ENCODE data around the gene ACP4. TPM values are rescaled to one million over a fixed set of nuclear protein-coding genes. Genes with fewer than 3 reads are reported as not detected.

ACP4 gene
- total RNA-seq, 1 experiment from 2014 or later: not detected

- no peak for DNase-seq (ENCODE audit: low read depth)
Measured at GRCh38 chr19:50843701-50844221, 53.5 kb downstream of the ACP4 start.

- DNase-seq (ENCODE audit: low read depth): no peak
Measured at GRCh38 chr19:50844296-50844935, 54.2 kb downstream of the ACP4 start.

Other genes starting within 250 kb of the ACP4 start
- gene LRRC4B, start 222.0 kb upstream of the ACP4 start, total RNA-seq (2014; rRNA removed; shearing (Covaris generic)): 1.8 and 5.6 TPM in 2 replicates
- 0.36 and 1.4 TPM in 2 replicates for gene SYT3, start 150.5 kb upstream of the ACP4 start, total RNA-seq (2014; rRNA removed; shearing (Covaris generic))
- gene C19orf81, start 141.0 kb upstream of the ACP4 start, total RNA-seq (2014; rRNA removed; shearing (Covaris generic)): 9.2 TPM in 1 of 2 replicates, not detected in the other
- 0.17 and 2.4 TPM in 2 replicates for gene SHANK1, start 70.6 kb upstream of the ACP4 start, total RNA-seq (2014; rRNA removed; shearing (Covaris generic))
- gene CLEC11A, start 67.1 kb upstream of the ACP4 start, total RNA-seq (2014; rRNA removed; shearing (Covaris generic)): 47.6 and 56.9 TPM in 2 replicates
- not detected in 2 replicates for gene GPR32, start 20.0 kb upstream of the ACP4 start, total RNA-seq (2014; rRNA removed; shearing (Covaris generic))
- not detected in 2 replicates for gene KLK1, start 33.4 kb downstream of the ACP4 start, total RNA-seq (2014; rRNA removed; shearing (Covaris generic))
- gene KLK15, start 43.2 kb downstream of the ACP4 start, total RNA-seq (2014; rRNA removed; shearing (Covaris generic)): 1.0 TPM in 1 of 2 replicates, not detected in the other
- gene KLK3, start 64.5 kb downstream of the ACP4 start, total RNA-seq (2014; rRNA removed; shearing (Covaris generic)): not detected in 2 replicates
- gene KLK2, start 83.0 kb downstream of the ACP4 start, total RNA-seq (2014; rRNA removed; shearing (Covaris generic)): 0.06 and 0.48 TPM in 2 replicates
- gene KLK4, start 121.0 kb downstream of the ACP4 start, total RNA-seq (2014; rRNA removed; shearing (Covaris generic)): not detected in 2 replicates
- not detected in 2 replicates for gene KLK5, start 162.6 kb downstream of the ACP4 start, total RNA-seq (2014; rRNA removed; shearing (Covaris generic))
- not detected in 2 replicates for gene KLK6, start 179.2 kb downstream of the ACP4 start, total RNA-seq (2014; rRNA removed; shearing (Covaris generic))
- gene KLK7, start 193.5 kb downstream of the ACP4 start, total RNA-seq (2014; rRNA removed; shearing (Covaris generic)): not detected in 2 replicates
- gene KLK8, start 211.2 kb downstream of the ACP4 start, total RNA-seq (2014; rRNA removed; shearing (Covaris generic)): not detected in 2 replicates
- gene KLK10, start 229.3 kb downstream of the ACP4 start, total RNA-seq (2014; rRNA removed; shearing (Covaris generic)): 0.63 TPM in 1 of 2 replicates, not detected in the other
- not detected in 2 replicates for gene KLK11, start 236.2 kb downstream of the ACP4 start, total RNA-seq (2014; rRNA removed; shearing (Covaris generic))
- not detected in 2 replicates for gene KLK12, start 244.6 kb downstream of the ACP4 start, total RNA-seq (2014; rRNA removed; shearing (Covaris generic))

All from Daoy (cell line).